GM12864 (cell line): ENCODE measurements around the gene SRMS.

Source experiments
- DNase-seq: peaks from one replicate; pipeline ENCODE4 v3.0.0-alpha.2; 2011; ENCODE audit warnings: low read depth
- H3K4me3 ChIP-seq: 2 replicates; pipeline ENCODE4 v1.5.1; 2011; ENCODE audit warnings: mild to moderate bottlenecking, low read depth, low read length, control low read depth
- CTCF ChIP-seq: IDR thresholded peaks from 2 replicates; pipeline ENCODE4 v1.5.1; 2011; ENCODE audit warnings: low read depth, mild to moderate bottlenecking, moderate library complexity, low read length, control low read depth, inconsistent platforms; ENCODE audit errors: missing control alignments

Gene SRMS

DNA sequence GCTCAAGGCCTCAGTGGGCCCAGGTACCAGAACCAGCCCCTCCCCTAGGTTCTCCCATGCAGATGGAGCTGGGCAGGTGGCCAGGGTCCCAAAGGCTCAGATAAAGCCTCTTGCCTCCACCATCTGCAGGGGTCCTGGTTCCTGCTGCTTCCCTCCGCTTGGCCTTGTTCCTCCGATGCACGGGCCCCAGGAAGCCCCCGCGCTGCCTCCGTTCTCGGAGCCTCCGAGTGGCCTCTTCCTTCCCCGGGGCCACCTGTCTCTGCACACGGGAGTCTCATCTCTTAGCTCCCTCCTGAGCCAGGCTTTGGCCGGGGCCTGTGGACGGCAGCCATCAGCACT, 8.5 kb downstream of the SRMS start:
- H3K4me3 ChIP-seq: no peak overlapping the region
- DNase-seq: no peak
- TF ChIP-seq CTCF: no peak

DNA sequence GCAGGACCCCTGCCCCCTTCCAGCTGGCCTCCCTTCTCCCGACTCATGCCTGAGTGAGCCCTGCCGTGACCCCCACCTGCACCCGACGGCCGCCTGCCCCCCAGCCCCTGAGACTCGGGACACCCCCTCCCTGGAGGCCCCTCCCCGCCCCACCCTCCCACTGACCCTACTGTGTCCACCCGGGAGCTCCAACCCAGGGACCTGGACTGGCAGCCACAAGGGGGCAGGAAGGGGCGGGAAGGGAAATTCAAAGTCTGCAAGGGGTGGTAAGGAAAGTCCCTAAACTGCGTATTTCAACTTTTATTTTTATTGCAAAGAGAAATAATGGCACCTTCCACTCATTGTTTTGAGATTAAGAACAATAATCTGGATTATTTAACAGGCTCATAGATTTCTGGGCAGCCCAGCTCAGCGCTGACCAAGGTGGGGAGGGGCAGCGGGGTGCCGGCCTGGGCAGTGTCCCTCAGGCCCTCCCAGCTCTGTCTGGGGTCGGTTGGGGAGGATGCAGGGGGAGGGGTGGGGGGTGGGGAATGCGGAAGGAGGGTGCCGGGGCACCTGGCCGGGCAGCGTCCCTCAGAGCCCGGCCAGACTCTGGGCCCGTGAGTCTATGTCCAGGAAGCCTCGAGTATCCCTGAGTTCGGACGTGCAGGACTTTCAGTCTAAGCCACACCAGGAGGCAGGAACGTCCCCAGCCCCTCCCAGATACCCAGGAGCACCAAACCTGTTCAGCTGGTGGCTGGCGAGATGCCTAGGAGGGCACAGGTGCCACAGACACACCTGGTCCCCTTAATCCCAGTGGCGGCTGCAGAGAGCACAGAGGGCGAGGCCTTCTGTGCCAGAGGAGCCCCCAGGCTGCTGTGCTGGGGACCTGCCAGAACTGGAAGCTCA, 9.1 kb downstream of the SRMS start:
- no peak for TF ChIP-seq CTCF
- no peak for DNase-seq
- no peak overlapping the region; the same call in 1 of the 2 replicates for H3K4me3 ChIP-seq

DNA sequence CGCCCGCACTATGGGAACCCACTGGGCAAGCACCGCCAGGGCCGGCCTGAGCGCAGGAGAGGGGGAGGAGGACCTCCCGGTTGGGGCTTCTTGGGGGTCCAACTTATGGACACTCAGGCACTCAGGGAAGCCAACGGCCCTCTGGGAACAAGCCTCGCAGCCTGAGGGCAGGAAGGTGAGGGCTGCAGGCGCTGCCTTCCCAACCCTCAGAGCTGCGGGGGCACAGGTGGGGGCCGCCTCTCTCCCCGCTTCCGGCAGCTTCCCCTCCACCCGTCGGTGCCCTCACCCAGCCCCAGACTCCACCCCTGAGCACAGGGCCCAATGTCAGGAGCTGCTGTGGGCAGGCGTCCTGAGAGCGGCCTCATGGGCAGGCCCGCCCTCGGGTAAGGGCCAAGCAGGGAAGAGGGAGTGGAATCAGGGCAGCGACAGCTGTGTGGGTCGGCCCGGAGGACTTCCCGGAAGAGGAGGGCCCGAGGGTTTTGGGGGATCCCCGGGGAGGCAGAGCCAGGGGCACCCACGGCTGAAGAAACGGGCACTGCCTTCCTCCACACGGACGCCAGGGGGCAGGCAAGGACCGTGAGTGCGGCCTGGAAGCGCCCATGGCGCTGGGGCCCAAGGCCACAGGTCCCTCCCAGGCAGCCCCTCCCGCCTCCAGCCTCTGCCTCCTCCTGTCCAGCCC, 9.9 kb downstream of the SRMS start:
- H3K4me3 ChIP-seq: peak overlapping the region; percentile 57
- TF ChIP-seq CTCF: peak; percentile 97

GRCh38 chr20:63536997-63537524, 10.5 kb downstream of the SRMS start, which contains the start of gene PTK6:
TSS of gene PTK6 (minus strand) at chr20:63537376. CDS start at chr20:63537314, 62 bp downstream.
- H3K4me3 ChIP-seq: peak within 1 kb of the TSS; percentile 57
- DNase-seq: no peak
- no peak for TF ChIP-seq CTCF

More for the DNA sequence above, 9.9 kb downstream of the SRMS start:
- peak; percentile 93 for DNase-seq

DNA sequence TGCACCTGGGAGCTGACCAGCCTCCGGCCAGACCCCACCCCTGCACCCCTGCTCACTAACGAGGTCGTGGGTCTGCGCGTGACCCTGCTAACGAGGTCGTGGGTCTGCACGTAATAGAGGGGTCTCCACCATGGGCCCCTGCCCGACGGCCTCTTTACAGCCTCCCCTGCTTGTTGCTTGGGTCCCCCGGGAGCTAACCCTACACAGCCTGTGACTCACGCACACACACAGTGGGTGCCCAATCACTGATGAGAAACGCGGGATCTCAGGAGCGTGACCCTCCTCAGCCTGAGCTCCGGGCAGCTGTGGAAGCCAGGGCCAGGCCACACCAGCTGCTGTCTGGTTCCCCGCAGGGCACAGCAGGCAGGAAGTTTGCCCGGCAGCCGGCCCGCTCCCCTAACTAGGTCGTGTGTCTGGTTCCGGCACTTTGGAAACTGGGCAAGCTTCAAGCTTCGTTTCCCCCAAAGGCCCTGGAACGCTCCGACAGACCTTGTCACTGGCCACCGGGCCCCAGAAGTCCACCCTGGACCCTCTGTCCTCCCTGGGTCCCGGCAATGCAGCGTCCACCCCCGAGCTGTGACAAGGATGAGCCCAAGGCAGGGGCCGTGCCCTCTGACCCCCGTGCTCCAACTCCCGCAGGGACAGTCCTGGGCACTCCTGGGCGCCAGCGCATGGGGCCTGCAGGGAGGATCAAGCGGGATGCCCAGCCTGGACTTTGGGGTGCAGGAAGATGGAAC, 11.1 kb downstream of the SRMS start:
- no peak for TF ChIP-seq CTCF
- peak overlapping the region; percentile 57 for H3K4me3 ChIP-seq
- no peak for DNase-seq

- TF ChIP-seq CTCF: no peak
- no peak overlapping the region for H3K4me3 ChIP-seq
- DNase-seq: no peak
Measured at GRCh38 chr20:63534831-63535651, 12.5 kb downstream of the SRMS start.
